GM19328 (cell line): ENCODE data around the gene LMNTD1.
"Not testable (repeated sequence)": the region's sequence is repeated elsewhere in the genome, so short reads cannot be mapped to it uniquely, and the experiment has no call there.

Experiments
- ATAC-seq: cut with Tn5 transposase; IDR thresholded peaks from one replicate; pipeline ENCODE4 v1.9.1; 2021; ENCODE audit warnings: mild to moderate bottlenecking, moderate library complexity; ENCODE audit not compliant: unreplicated experiment

LMNTD1 gene

GRCh38 chr12:25553098-25553497 is at the start of gene LMNTD1:
Gene LMNTD1, minus strand, starts transcription at chr12:25553283. Its CDS starts 324 bp downstream, at chr12:25552959.
- no peak for ATAC-seq

- no peak for ATAC-seq
Measured at GRCh38 chr12:25598956-25599355, 45.9 kb upstream of the LMNTD1 start.

- ATAC-seq = not testable (repeated sequence)
Measured at GRCh38 chr12:25595496-25595895, 42.4 kb upstream of the LMNTD1 start.

- ATAC-seq = no peak
Measured at GRCh38 chr12:25594376-25594775, 41.3 kb upstream of the LMNTD1 start.

- ATAC-seq = no peak
Measured at GRCh38 chr12:25592725-25593495, 39.8 kb upstream of the LMNTD1 start.

- ATAC-seq = no peak
Measured at GRCh38 chr12:25591144-25591543, 38.1 kb upstream of the LMNTD1 start.

GRCh38 chr12:25590011-25590721 is 37.1 kb upstream of the LMNTD1 start:
- ATAC-seq = no peak

GRCh38 chr12:25587346-25587745 is 34.3 kb upstream of the LMNTD1 start:
- ATAC-seq = no peak

GRCh38 chr12:25585662-25586061 is 32.6 kb upstream of the LMNTD1 start:
- no peak for ATAC-seq

- ATAC-seq = no peak
Measured at GRCh38 chr12:25585021-25585523, 32.0 kb upstream of the LMNTD1 start.

GRCh38 chr12:25584596-25584995 is 31.5 kb upstream of the LMNTD1 start:
- ATAC-seq = no peak

- no peak for ATAC-seq
Measured at GRCh38 chr12:25583545-25583944, 30.5 kb upstream of the LMNTD1 start.

- ATAC-seq = no peak
Measured at GRCh38 chr12:25581067-25581466, 28.0 kb upstream of the LMNTD1 start.

- ATAC-seq = no peak
Measured at GRCh38 chr12:25578411-25579143, 25.5 kb upstream of the LMNTD1 start.

- no peak for ATAC-seq
Measured at GRCh38 chr12:25574761-25575160, 21.7 kb upstream of the LMNTD1 start.

- no peak for ATAC-seq
Measured at GRCh38 chr12:25573346-25573745, 20.3 kb upstream of the LMNTD1 start.

GRCh38 chr12:25570418-25570817 is 17.3 kb upstream of the LMNTD1 start:
- no peak for ATAC-seq

- no peak for ATAC-seq
Measured at GRCh38 chr12:25566202-25566949, 13.3 kb upstream of the LMNTD1 start.

GRCh38 chr12:25558586-25558985 is 5.5 kb upstream of the LMNTD1 start:
- ATAC-seq = no peak

- no peak for ATAC-seq
Measured at GRCh38 chr12:25557830-25558436, 4.8 kb upstream of the LMNTD1 start.
